Peyer's patch (tissue), 4 donors: Measurements from ENCODE around the gene USP32.

Source experiments
- CTCF ChIP-seq, 6 experiments: fragments of 450-650 bp in 4 of 6; fragments of 200-600 bp in 2 of 6; sonication (generic) in 1 of 6; IDR thresholded peaks; one replicate each; pipeline ENCODE4 v1.5.1; 2017 to 2019; ENCODE audit warnings: antibody characterized with exemption in 6 of 6, mild to moderate bottlenecking in 3 of 6, moderate library complexity in 1 of 6
- POLR2A ChIP-seq, 2 donors: fragments of 450-650 bp; IDR thresholded peaks; one replicate each; pipeline ENCODE4 v1.5.1; 2017; ENCODE audit warnings: antibody characterized with exemption in 2 of 2, mild to moderate bottlenecking in 2 of 2, moderate library complexity in 2 of 2

DNA sequence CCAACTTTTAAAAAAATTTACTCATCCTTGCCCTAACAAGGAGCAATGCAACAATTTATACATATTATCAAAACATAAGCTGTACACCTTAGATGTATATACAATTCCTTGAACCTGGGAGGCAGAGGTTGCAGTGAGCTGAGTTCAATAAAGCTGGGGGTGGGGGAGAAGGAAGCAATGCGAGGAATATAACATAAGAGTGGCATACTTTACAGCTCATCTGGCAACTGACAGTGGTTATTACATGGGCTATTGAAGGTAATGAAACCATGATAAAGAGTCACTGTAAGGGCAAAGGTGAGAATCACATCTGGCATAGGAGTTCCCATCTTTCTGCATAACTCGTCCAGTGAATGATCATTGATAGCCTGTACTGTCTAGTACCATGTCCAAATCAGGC is 198.5 kb downstream of the USP32 start:
- TF ChIP-seq CTCF (IDR thresholded peaks at IDR 0.05) (no peak), POLR2A (IDR thresholded peaks at IDR 0.05) (no peak)
